Mesothelial cell of epicardium (in vitro differentiated cells): Measurements from ENCODE around the gene PXYLP1. TPM values are rescaled to one million over a fixed set of nuclear protein-coding genes. Genes with fewer than 3 reads are reported as not detected.
"Not testable (repeated sequence)": the region's sequence is repeated elsewhere in the genome, so short reads cannot be mapped to it uniquely, and the experiment has no call there.

Experiments
- DNase-seq, 2 experiments: peaks; one replicate each; pipeline ENCODE4 v3.0.0; 2021; ENCODE audit warnings: low spot score in 2 of 2; ENCODE audit not compliant: unreplicated experiment in 2 of 2
- H3K27ac Mint-ChIP-seq: 2 replicates; pipeline ENCODE4 v1.8.0; 2021; ENCODE audit warnings: mixed read lengths
- H3K27me3 Mint-ChIP-seq: 2 replicates; pipeline ENCODE4 v1.8.0; 2021; ENCODE audit warnings: low read depth, mixed read lengths
- H3K36me3 Mint-ChIP-seq: 2 replicates; pipeline ENCODE4 v1.8.0; 2021; ENCODE audit warnings: mixed read lengths
- H3K4me1 Mint-ChIP-seq: 2 replicates; pipeline ENCODE4 v1.8.0; 2021; ENCODE audit warnings: mixed read lengths
- H3K4me3 Mint-ChIP-seq: 2 replicates; pipeline ENCODE4 v1.8.0; 2021; ENCODE audit warnings: mild to moderate bottlenecking, moderate library complexity, mixed read lengths
- H3K9me3 Mint-ChIP-seq: 2 replicates; pipeline ENCODE4 v1.8.0; 2021; ENCODE audit warnings: mixed read lengths
- total RNA-seq: library from RNA; stranded (reverse); gene quantifications from 3 replicates; pipeline ENCODE4 v1.2.1, GENCODE V29; 2021
- TF ChIP-seq, protein P1 (sequence below): fragments of 200-600 bp; sonication (generic); IDR thresholded peaks from one replicate; pipeline ENCODE4 v1.5.0; 2021; ENCODE audit warnings: antibody characterized with exemption; ENCODE audit not compliant: unreplicated experiment

Gene PXYLP1
- total RNA-seq, 1 donor from 2014 or later: 40.5 TPM

DNA sequence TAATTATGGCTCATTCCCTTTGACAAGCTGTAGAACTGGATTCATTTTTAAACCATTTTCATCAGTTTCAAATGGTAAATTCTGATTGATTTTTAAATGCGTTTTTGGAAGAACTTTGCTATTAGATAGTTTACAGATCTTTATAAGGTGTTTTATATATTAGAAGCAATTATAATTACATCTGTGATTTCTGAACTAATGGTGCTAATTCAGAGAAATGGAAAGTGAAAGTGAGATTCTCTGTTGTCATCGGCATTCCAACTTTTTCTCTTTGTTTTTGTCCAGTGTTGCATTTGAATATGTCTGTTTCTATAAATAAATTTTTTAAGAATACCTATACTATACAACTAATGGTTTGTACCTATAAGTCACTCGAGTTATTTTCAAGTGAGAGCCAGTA, 62.7 kb downstream of the PXYLP1 start:
- TF ChIP-seq, protein P1, sequence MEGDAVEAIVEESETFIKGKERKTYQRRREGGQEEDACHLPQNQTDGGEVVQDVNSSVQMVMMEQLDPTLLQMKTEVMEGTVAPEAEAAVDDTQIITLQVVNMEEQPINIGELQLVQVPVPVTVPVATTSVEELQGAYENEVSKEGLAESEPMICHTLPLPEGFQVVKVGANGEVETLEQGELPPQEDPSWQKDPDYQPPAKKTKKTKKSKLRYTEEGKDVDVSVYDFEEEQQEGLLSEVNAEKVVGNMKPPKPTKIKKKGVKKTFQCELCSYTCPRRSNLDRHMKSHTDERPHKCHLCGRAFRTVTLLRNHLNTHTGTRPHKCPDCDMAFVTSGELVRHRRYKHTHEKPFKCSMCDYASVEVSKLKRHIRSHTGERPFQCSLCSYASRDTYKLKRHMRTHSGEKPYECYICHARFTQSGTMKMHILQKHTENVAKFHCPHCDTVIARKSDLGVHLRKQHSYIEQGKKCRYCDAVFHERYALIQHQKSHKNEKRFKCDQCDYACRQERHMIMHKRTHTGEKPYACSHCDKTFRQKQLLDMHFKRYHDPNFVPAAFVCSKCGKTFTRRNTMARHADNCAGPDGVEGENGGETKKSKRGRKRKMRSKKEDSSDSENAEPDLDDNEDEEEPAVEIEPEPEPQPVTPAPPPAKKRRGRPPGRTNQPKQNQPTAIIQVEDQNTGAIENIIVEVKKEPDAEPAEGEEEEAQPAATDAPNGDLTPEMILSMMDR: no peak
- peaks cover 24% of the 10 kb centered on the region for H3K4me1 Mint-ChIP-seq
- H3K36me3 Mint-ChIP-seq: peaks cover 23% of the 10 kb centered on the region
- no peak for DNase-seq
- H3K27ac Mint-ChIP-seq: peak overlapping the region; percentile 37
- no peaks in the 10 kb centered on the region for H3K27me3 Mint-ChIP-seq
- peaks cover 12% of the 10 kb centered on the region for H3K9me3 Mint-ChIP-seq
- H3K4me3 Mint-ChIP-seq: no peak overlapping the region

- Mint-ChIP-seq H3K4me3 (no peak overlapping the region), H3K36me3 (peaks cover 27% of the 10 kb centered on the region), H3K4me1 (peaks cover 24% of the 10 kb centered on the region), H3K27ac (peak overlapping the region; percentile 37), H3K27me3 (no peaks in the 10 kb centered on the region), H3K9me3 (peaks cover 14% of the 10 kb centered on the region)
- TF ChIP-seq, protein P1: no peak
- no peak for DNase-seq
Measured at GRCh38 chr3:141294848-141295247, 63.2 kb downstream of the PXYLP1 start.

DNA sequence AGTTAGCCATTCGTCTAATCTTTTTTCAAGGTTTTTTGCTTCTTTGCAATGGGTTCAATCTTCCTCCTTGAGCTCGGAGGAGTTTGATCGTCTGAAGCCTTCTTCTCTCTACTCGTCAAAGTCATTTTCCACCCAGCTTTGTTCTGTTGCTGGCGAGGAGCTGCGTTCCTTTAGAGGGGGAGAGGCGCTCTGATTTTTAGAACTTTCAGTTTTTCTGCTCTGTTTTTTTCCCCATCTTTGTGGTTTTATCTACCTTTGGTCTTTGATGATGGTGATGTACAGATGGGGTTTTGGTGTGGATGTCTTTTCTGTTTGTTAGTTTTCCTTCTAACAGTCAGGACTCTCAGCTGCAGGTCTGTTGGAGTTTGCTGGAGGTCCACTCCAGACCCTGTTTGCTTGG, 68.8 kb downstream of the PXYLP1 start:
- DNase-seq, H3K27me3 Mint-ChIP-seq, H3K4me1 Mint-ChIP-seq, H3K27ac Mint-ChIP-seq, H3K4me3 Mint-ChIP-seq: not testable (repeated sequence)
- Mint-ChIP-seq H3K36me3 (peaks cover 21% of the 10 kb centered on the region), H3K9me3 (peaks cover 20% of the 10 kb centered on the region)

DNA sequence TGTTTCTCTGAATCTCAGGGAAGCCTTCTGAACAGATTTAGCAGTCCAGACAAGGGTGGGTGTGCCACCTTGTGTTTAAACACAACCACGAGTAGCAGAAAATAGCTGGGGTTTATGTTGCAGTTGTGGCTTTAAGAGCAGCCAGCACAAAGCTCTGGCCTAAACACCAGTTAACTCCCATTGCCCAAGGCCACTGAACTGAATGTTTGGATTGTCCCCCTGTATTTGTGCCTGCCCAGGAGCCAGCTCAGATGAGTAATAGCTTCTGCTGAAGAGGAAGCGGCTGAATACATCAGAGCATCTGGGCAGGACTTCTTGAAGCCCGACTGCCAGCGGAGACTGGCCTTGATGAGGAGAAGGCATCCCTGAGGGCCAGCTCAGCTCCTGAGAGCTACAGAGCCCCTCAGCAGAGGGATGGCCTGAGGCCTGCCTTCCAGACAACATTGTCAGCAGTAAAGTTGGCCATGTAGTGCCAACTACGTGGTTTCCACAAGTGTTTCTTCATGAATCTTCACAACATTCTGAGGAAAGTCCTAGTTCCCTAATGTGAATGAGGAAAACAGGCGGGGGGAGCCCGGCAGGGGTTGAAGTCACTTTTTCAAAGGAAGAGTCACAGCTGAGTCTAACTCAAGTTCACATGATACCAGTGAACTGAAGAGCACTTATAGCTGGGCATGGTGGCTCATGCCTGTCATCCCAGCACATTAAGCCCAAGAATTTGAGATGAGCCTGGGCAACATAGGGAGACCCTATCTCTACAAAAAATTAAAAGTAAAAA, 70.9 kb downstream of the PXYLP1 start:
- Mint-ChIP-seq H3K36me3 (peaks cover 21% of the 10 kb centered on the region), H3K4me1 (no peaks in the 10 kb centered on the region), H3K27me3 (no peaks in the 10 kb centered on the region), H3K27ac (no peak overlapping the region), H3K4me3 (no peak overlapping the region), H3K9me3 (peaks cover 20% of the 10 kb centered on the region)
- DNase-seq: no peak
- TF ChIP-seq, protein P1: no peak

GRCh38 chr3:141303481-141304223, 72.0 kb downstream of the PXYLP1 start:
- no peak for DNase-seq
- TF ChIP-seq, protein P1: peak; percentile 97
- peaks cover 15% of the 10 kb centered on the region for H3K36me3 Mint-ChIP-seq
- H3K4me3 Mint-ChIP-seq: no peak overlapping the region
- H3K27me3 Mint-ChIP-seq: no peaks in the 10 kb centered on the region
- no peaks in the 10 kb centered on the region for H3K4me1 Mint-ChIP-seq
- peaks cover 14% of the 10 kb centered on the region for H3K9me3 Mint-ChIP-seq
- no peak overlapping the region for H3K27ac Mint-ChIP-seq

GRCh38 chr3:141305436-141305835, 73.8 kb downstream of the PXYLP1 start:
- no peak overlapping the region for H3K27ac Mint-ChIP-seq
- no peak for DNase-seq
- no peak overlapping the region for H3K4me3 Mint-ChIP-seq
- no peaks in the 10 kb centered on the region for H3K36me3 Mint-ChIP-seq
- TF ChIP-seq, protein P1: no peak
- H3K4me1 Mint-ChIP-seq: peaks cover 1% of the 10 kb centered on the region
- no peaks in the 10 kb centered on the region for H3K27me3 Mint-ChIP-seq
- no peaks in the 10 kb centered on the region for H3K9me3 Mint-ChIP-seq
